ENCODE data around the gene HIP1R. TPM values are rescaled to one million over a fixed set of nuclear protein-coding genes. Genes with fewer than 3 reads are reported as not detected.
A peak's percentile ranks its signal among the peaks of the same experiment; 100 is the strongest.

Gene HIP1R
- total RNA-seq, 1 donor from 2014 or later, result 31.3 TPM

DNA sequence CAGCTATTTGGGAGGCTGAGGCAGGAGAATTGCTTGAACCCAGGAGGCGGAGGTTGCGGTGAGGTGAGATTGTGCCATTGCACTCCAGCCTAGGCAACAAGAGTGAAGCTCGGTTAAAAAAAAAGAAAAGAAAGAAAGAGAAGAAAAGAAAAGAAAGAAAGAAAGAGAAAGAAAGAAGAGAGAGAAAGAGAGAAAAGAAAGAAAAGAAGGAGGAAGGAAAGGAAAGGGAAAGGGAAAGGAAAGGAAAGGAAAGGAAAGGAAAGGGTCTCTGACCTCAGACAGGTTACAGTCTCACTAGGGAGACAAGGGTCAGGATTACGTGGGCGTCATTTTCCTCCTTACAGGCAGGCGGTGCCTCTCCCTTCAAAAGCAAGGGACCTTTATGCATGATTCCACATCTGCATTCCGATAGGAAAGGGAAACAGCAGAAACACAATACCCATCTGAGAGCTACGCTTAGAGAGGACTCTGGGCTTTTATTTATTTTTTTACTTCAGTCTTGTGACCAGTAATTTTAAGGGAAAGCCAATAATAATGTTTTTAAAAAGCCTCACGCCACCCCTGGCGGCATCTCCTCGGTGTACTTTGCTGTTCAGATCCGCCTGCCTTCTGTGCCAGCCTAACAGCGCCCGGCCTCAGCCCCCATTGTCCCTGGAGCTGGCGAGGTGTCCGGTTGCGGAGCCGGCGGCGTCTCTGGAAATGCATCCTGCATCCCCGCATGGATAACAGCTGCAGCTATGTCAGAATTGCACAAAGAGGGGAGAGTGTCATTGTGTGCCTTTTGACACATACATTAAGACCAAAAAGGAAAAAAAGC, 945 bp upstream of the HIP1R start:
- H3K9me3 Mint-ChIP-seq (ENCODE audit: unreplicated experiment), result no peaks in the 10 kb centered on the region
- peaks cover 2% of the 10 kb centered on the region for H3K36me3 Mint-ChIP-seq (ENCODE audit: unreplicated experiment)
- peak overlapping the region; percentile 98 for H3K27ac Mint-ChIP-seq (ENCODE audit: unreplicated experiment)
- peaks cover 30% of the 10 kb centered on the region for H3K4me1 Mint-ChIP-seq (ENCODE audit: unreplicated experiment)
- TF ChIP-seq, protein P1, sequence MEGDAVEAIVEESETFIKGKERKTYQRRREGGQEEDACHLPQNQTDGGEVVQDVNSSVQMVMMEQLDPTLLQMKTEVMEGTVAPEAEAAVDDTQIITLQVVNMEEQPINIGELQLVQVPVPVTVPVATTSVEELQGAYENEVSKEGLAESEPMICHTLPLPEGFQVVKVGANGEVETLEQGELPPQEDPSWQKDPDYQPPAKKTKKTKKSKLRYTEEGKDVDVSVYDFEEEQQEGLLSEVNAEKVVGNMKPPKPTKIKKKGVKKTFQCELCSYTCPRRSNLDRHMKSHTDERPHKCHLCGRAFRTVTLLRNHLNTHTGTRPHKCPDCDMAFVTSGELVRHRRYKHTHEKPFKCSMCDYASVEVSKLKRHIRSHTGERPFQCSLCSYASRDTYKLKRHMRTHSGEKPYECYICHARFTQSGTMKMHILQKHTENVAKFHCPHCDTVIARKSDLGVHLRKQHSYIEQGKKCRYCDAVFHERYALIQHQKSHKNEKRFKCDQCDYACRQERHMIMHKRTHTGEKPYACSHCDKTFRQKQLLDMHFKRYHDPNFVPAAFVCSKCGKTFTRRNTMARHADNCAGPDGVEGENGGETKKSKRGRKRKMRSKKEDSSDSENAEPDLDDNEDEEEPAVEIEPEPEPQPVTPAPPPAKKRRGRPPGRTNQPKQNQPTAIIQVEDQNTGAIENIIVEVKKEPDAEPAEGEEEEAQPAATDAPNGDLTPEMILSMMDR (IDR thresholded peaks at IDR 0.05), result no peak
- no peaks in the 10 kb centered on the region for H3K27me3 Mint-ChIP-seq (ENCODE audit: unreplicated experiment)
- peak overlapping the region; percentile 96 for H3K4me3 Mint-ChIP-seq (ENCODE audit: unreplicated experiment)
- no peak for DNase-seq (ENCODE audit: extremely low spot score, unreplicated experiment)

DNA sequence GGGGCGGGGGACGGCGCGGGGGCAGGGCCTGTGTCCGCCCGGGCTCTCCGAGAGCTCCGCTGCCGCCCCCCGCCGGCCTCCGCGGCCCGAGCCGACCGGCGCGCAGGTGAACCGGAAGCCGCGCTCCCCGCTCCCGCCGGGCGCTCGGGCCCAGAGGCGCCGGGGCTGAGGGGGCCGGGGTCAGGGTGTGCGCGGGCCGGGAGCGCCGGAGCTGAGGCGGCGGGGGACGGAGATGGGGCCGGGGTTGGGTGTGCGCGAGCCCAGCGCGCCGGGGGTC, 431 bp downstream of the HIP1R start:
- Mint-ChIP-seq H3K27me3 (ENCODE audit: unreplicated experiment) (no peaks in the 10 kb centered on the region), H3K27ac (ENCODE audit: unreplicated experiment) (no peak overlapping the region), H3K9me3 (ENCODE audit: unreplicated experiment) (no peaks in the 10 kb centered on the region), H3K4me3 (ENCODE audit: unreplicated experiment) (peak overlapping the region; percentile 81), H3K4me1 (ENCODE audit: unreplicated experiment) (peaks cover 30% of the 10 kb centered on the region), H3K36me3 (ENCODE audit: unreplicated experiment) (peaks cover 2% of the 10 kb centered on the region)
- TF ChIP-seq, protein P1 (IDR thresholded peaks at IDR 0.05), result no peak
- no peak for DNase-seq (ENCODE audit: extremely low spot score, unreplicated experiment)

- Mint-ChIP-seq H3K27ac (ENCODE audit: unreplicated experiment) (peak overlapping the region; percentile 62), H3K4me1 (ENCODE audit: unreplicated experiment) (peaks cover 33% of the 10 kb centered on the region), H3K36me3 (ENCODE audit: unreplicated experiment) (peaks cover 2% of the 10 kb centered on the region), H3K9me3 (ENCODE audit: unreplicated experiment) (no peaks in the 10 kb centered on the region), H3K4me3 (ENCODE audit: unreplicated experiment) (peak overlapping the region; percentile 81), H3K27me3 (ENCODE audit: unreplicated experiment) (no peaks in the 10 kb centered on the region)
- TF ChIP-seq, protein P1 (IDR thresholded peaks at IDR 0.05), result no peak
- DNase-seq (ENCODE audit: extremely low spot score, unreplicated experiment), result no peak
Measured at GRCh38 chr12:122836027-122836921, 1.0 kb downstream of the HIP1R start.

GRCh38 chr12:122837306-122838265, 2.3 kb downstream of the HIP1R start:
- DNase-seq (ENCODE audit: extremely low spot score, unreplicated experiment), result no peak
- H3K9me3 Mint-ChIP-seq (ENCODE audit: unreplicated experiment), result no peaks in the 10 kb centered on the region
- H3K4me3 Mint-ChIP-seq (ENCODE audit: unreplicated experiment), result no peak overlapping the region
- TF ChIP-seq, protein P1 (IDR thresholded peaks at IDR 0.05), result no peak
- H3K27ac Mint-ChIP-seq (ENCODE audit: unreplicated experiment), result no peak overlapping the region
- H3K36me3 Mint-ChIP-seq (ENCODE audit: unreplicated experiment), result peaks cover 2% of the 10 kb centered on the region
- H3K4me1 Mint-ChIP-seq (ENCODE audit: unreplicated experiment), result peaks cover 46% of the 10 kb centered on the region
- H3K27me3 Mint-ChIP-seq (ENCODE audit: unreplicated experiment), result no peaks in the 10 kb centered on the region
